GM12864 (cell line): Measurements from ENCODE around the gene GRIP1.

Source experiments
- DNase-seq: peaks from one replicate; pipeline ENCODE4 v3.0.0-alpha.2; 2011; ENCODE audit warnings: low read depth
- H3K4me3 ChIP-seq: 2 replicates; pipeline ENCODE4 v1.5.1; 2011; ENCODE audit warnings: mild to moderate bottlenecking, low read depth, low read length, control low read depth
- CTCF ChIP-seq: IDR thresholded peaks from 2 replicates; pipeline ENCODE4 v1.5.1; 2011; ENCODE audit warnings: low read depth, mild to moderate bottlenecking, moderate library complexity, low read length, control low read depth, inconsistent platforms; ENCODE audit errors: missing control alignments

The GRIP1 gene

GRCh38 chr12:66516561-66516960 is 162.3 kb downstream of the GRIP1 start:
- no peak for TF ChIP-seq CTCF
- DNase-seq: no peak
- H3K4me3 ChIP-seq: no peak overlapping the region

GRCh38 chr12:66516133-66516532 is 162.7 kb downstream of the GRIP1 start:
- DNase-seq: no peak
- H3K4me3 ChIP-seq: no peak overlapping the region
- no peak for TF ChIP-seq CTCF

- H3K4me3 ChIP-seq: no peak overlapping the region
- DNase-seq: no peak
- TF ChIP-seq CTCF: no peak
Measured at GRCh38 chr12:66514581-66514980, 164.3 kb downstream of the GRIP1 start.

- H3K4me3 ChIP-seq: no peak overlapping the region
- DNase-seq: no peak
- TF ChIP-seq CTCF: no peak
Measured at GRCh38 chr12:66508025-66508424, 170.9 kb downstream of the GRIP1 start.

- H3K4me3 ChIP-seq: no peak overlapping the region
- DNase-seq: no peak
- no peak for TF ChIP-seq CTCF
Measured at GRCh38 chr12:66503746-66504145, 175.1 kb downstream of the GRIP1 start.

- no peak for DNase-seq
- TF ChIP-seq CTCF: no peak
Measured at GRCh38 chr12:66502911-66503310, 176.0 kb downstream of the GRIP1 start.

GRCh38 chr12:66500841-66501240 is 178.0 kb downstream of the GRIP1 start:
- TF ChIP-seq CTCF: no peak
- H3K4me3 ChIP-seq: no peak overlapping the region
- DNase-seq: peak; percentile 68

More at GRCh38 chr12:66502911-66503310, 176.0 kb downstream of the GRIP1 start:
- no peak overlapping the region for H3K4me3 ChIP-seq
